Liver (tissue), 9 donors: ENCODE measurements around the gene SLC1A5. TPM values are rescaled to one million over a fixed set of nuclear protein-coding genes. Genes with fewer than 3 reads are reported as not detected.

Experiments
- DNase-seq: peaks from one replicate; pipeline ENCODE4 v3.0.0-alpha.2; 2017; ENCODE audit warnings: low spot score
- H3K27ac ChIP-seq, 2 donors: one replicate each; pipeline ENCODE4 v1.7.0; 2013; ENCODE audit warnings: inconsistent platforms in 2 of 2, low read length in 2 of 2, control low read depth in 1 of 2, low read depth in 1 of 2, mild to moderate bottlenecking in 1 of 2
- H3K27me3 ChIP-seq, 4 donors: one replicate each; pipeline versions ENCODE4 v1.6.1 to v1.7.0; 2013; ENCODE audit warnings: low read length in 3 of 4, inconsistent platforms in 1 of 4, mild to moderate bottlenecking in 1 of 4, moderate library complexity in 1 of 4; ENCODE audit not compliant: control insufficient read depth in 4 of 4, insufficient read depth in 4 of 4
- H3K36me3 ChIP-seq, 4 donors: one replicate each; pipeline versions ENCODE4 v1.6.1 to v1.7.0; 2013; ENCODE audit warnings: low read length in 3 of 4, mild to moderate bottlenecking in 3 of 4, low read depth in 1 of 4, moderate library complexity in 1 of 4; ENCODE audit not compliant: control insufficient read depth in 4 of 4, insufficient read depth in 3 of 4
- H3K4me1 ChIP-seq, 4 donors: one replicate each; pipeline versions ENCODE4 v1.6.1 to v1.7.0; 2013; ENCODE audit warnings: low read length in 3 of 4, mild to moderate bottlenecking in 3 of 4, moderate library complexity in 1 of 4; ENCODE audit not compliant: control insufficient read depth in 4 of 4, insufficient read depth in 4 of 4
- H3K4me3 ChIP-seq, 3 donors: one replicate each; pipeline versions ENCODE4 v1.6.1 to v1.7.0; 2013; ENCODE audit warnings: low read length in 3 of 3, control low read depth in 1 of 3, low read depth in 1 of 3, mild to moderate bottlenecking in 1 of 3
- H3K9ac ChIP-seq, 2 donors: one replicate each; pipeline ENCODE4 v1.7.0; 2013; ENCODE audit warnings: low read length in 2 of 2, mild to moderate bottlenecking in 2 of 2, moderate library complexity in 2 of 2, control low read depth in 1 of 2, low read depth in 1 of 2
- H3K9me3 ChIP-seq, 4 donors: one replicate each; pipeline versions ENCODE4 v1.6.1 to v1.7.0; 2013; ENCODE audit warnings: low read length in 3 of 4; ENCODE audit not compliant: control insufficient read depth in 4 of 4
- EGR1 ChIP-seq, 2 donors: IDR thresholded peaks; 2 replicates each; pipeline ENCODE4 v1.6.1; 2016 to 2018; ENCODE audit warnings: antibody characterized with exemption in 2 of 2, low read depth in 2 of 2
- FOXA1 ChIP-seq: IDR thresholded peaks from 2 replicates; pipeline ENCODE4 v1.6.1; 2016; ENCODE audit warnings: antibody characterized with exemption
- HNF4A ChIP-seq, 2 donors: conservative IDR thresholded peaks; 2 replicates each; pipeline ENCODE4 v1.6.1; 2016; ENCODE audit warnings: antibody characterized with exemption in 2 of 2, mild to moderate bottlenecking in 2 of 2
- JUND ChIP-seq, 2 donors: IDR thresholded peaks; 2 replicates each; pipeline ENCODE4 v1.6.1; 2016; ENCODE audit warnings: antibody characterized with exemption in 2 of 2
- MAX ChIP-seq: IDR thresholded peaks from 2 replicates; pipeline ENCODE4 v1.6.1; 2016; ENCODE audit warnings: antibody characterized with exemption
- NR2F2 ChIP-seq: IDR thresholded peaks from 2 replicates; pipeline ENCODE4 v1.6.1; 2016; ENCODE audit warnings: antibody characterized with exemption
- RAD21 ChIP-seq, 2 donors: IDR thresholded peaks; 2 replicates each; pipeline ENCODE4 v1.6.1; 2016; ENCODE audit warnings: antibody characterized with exemption in 2 of 2, mild to moderate bottlenecking in 2 of 2
- REST ChIP-seq: IDR thresholded peaks from 2 replicates; pipeline ENCODE4 v1.6.1; 2016; ENCODE audit warnings: antibody characterized with exemption, mild to moderate bottlenecking
- RXRA ChIP-seq, 2 donors: IDR thresholded peaks; 2 replicates each; pipeline ENCODE4 v1.6.1; 2017 to 2018; ENCODE audit warnings: antibody characterized with exemption in 2 of 2, mild to moderate bottlenecking in 1 of 2
- TAF1 ChIP-seq: conservative IDR thresholded peaks from 2 replicates; pipeline ENCODE4 v1.6.1; 2016; ENCODE audit warnings: antibody characterized with exemption, mild to moderate bottlenecking
- YY1 ChIP-seq: IDR thresholded peaks from 2 replicates; pipeline ENCODE4 v1.6.1; 2016; ENCODE audit warnings: antibody characterized with exemption, mild to moderate bottlenecking
- ZBTB33 ChIP-seq: IDR thresholded peaks from 2 replicates; pipeline ENCODE4 v1.6.1; 2016; ENCODE audit warnings: antibody characterized with exemption
- WGBS: extraction: QIAGEN DNeasy Blood & Tissue Kit; methylation state at CpG from one replicate; pipeline ENCODE4 v1.1.7; 2013; 5-methylcytosine and 5-hydroxymethylcytosine counted together
- polyA plus RNA-seq, 2 donors: library from polyadenylated mRNA; stranded (reverse) in 1 of 2; unstranded in 1 of 2; fragments of 200-250 nt in 1 of 2; fragments of >200 nt in 1 of 2; fragmentation: Nextera tagmentation in 1 of 2; extraction: Ambion mirVana in 1 of 2; gene quantifications; one replicate each; pipeline versions ENCODE4 v1.2.1 to v1.2.3, GENCODE V29; 2013 to 2015
- total RNA-seq, 2 donors: library from RNA; depleted of rRNA; stranded (reverse); fragments of >200 nt; gene quantifications; one replicate each; pipeline ENCODE4 v1.2.3, GENCODE V29; 2014
- TF ChIP-seq, protein P1 (sequence below): IDR thresholded peaks from 2 replicates; pipeline ENCODE4 v1.6.1; 2016; ENCODE audit warnings: antibody characterized with exemption
- TF ChIP-seq, protein P2 (sequence below): fragments of 150-350 bp; IDR thresholded peaks from 2 replicates; pipeline ENCODE4 v1.5.1; 2017; ENCODE audit warnings: improper control_type of control experiment, low read depth, low read length; ENCODE audit not compliant: missing input control
- donor health status: healthy.
- donor health status: healthy.
- donor health status: healthy.
- donor health status: healthy.
- donor health status: healthy.

SLC1A5 gene
- total and polyA plus RNA-seq, 4 donors: 1.5 to 90.8 (median 6.1) TPM

GRCh38 chr19:46828484-46828883, 40.1 kb upstream of the SLC1A5 start:
- Histone ChIP-seq H3K4me3 (no peak overlapping the region), H3K27me3 (no peaks in the 10 kb centered on the region), H3K27ac (no peak overlapping the region), H3K9me3 (no peaks in the 10 kb centered on the region), H3K4me1 (no peaks in the 10 kb centered on the region), H3K9ac (no peak overlapping the region), H3K36me3 (no peaks in the 10 kb centered on the region)
- WGBS: 87% methylated on average over 5 of the region's 5 CpGs
- TF ChIP-seq FOXA1 (no peak), TAF1 (no peak), JUND (IDR thresholded peaks at IDR 0.05) (no peak), HNF4A (conservative IDR thresholded peaks at IDR 0.05) (no peak), RAD21 (IDR thresholded peaks at IDR 0.05) (no peak), MAX (no peak), REST (no peak)
- TF ChIP-seq, protein P1, sequence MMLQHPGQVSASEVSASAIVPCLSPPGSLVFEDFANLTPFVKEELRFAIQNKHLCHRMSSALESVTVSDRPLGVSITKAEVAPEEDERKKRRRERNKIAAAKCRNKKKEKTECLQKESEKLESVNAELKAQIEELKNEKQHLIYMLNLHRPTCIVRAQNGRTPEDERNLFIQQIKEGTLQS: no peak
- no peak for DNase-seq

DNA sequence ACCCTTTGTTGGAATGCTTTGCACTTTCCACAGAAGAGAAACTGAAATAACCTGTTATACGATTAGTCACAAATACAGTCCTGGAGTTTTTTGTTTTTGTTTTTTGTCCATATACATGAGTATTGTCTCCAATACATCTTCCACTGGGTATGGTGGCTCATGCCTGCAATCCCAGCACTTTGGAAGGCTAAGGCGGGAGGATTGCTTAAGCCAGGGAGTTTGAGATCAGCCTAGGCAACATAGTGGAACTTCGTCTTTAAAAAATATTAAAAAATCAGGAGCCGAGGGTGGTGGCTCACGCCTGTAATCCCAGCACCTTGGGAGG, 37.3 kb upstream of the SLC1A5 start:
- Histone ChIP-seq H3K9ac (no peak overlapping the region), H3K9me3 (no peaks in the 10 kb centered on the region), H3K27ac (no peak overlapping the region), H3K36me3 (no peaks in the 10 kb centered on the region), H3K27me3 (no peaks in the 10 kb centered on the region), H3K4me3 (no peak overlapping the region), H3K4me1 (no peaks in the 10 kb centered on the region)
- TF ChIP-seq EGR1 (IDR thresholded peaks at IDR 0.05; ENCODE audit: low read depth in 2 of 2) (no peak), TAF1 (no peak), HNF4A (conservative IDR thresholded peaks at IDR 0.05) (no peak), NR2F2 (no peak), RAD21 (IDR thresholded peaks at IDR 0.05) (no peak)
- DNase-seq: no peak
- WGBS: 92% methylated on average over 5 of the region's 5 CpGs

- Histone ChIP-seq H3K36me3 (no peaks in the 10 kb centered on the region), H3K4me3 (no peak overlapping the region), H3K4me1 (no peaks in the 10 kb centered on the region), H3K9me3 (no peaks in the 10 kb centered on the region), H3K9ac (no peak overlapping the region), H3K27ac (no peak overlapping the region), H3K27me3 (no peaks in the 10 kb centered on the region)
- TF ChIP-seq RXRA (IDR thresholded peaks at IDR 0.05) (no peak), ZBTB33 (no peak), REST (no peak), RAD21 (IDR thresholded peaks at IDR 0.05) (peak in 1 of 2 donors; percentile 12), YY1 (no peak), JUND (IDR thresholded peaks at IDR 0.05) (no peak)
- TF ChIP-seq, protein P2, sequence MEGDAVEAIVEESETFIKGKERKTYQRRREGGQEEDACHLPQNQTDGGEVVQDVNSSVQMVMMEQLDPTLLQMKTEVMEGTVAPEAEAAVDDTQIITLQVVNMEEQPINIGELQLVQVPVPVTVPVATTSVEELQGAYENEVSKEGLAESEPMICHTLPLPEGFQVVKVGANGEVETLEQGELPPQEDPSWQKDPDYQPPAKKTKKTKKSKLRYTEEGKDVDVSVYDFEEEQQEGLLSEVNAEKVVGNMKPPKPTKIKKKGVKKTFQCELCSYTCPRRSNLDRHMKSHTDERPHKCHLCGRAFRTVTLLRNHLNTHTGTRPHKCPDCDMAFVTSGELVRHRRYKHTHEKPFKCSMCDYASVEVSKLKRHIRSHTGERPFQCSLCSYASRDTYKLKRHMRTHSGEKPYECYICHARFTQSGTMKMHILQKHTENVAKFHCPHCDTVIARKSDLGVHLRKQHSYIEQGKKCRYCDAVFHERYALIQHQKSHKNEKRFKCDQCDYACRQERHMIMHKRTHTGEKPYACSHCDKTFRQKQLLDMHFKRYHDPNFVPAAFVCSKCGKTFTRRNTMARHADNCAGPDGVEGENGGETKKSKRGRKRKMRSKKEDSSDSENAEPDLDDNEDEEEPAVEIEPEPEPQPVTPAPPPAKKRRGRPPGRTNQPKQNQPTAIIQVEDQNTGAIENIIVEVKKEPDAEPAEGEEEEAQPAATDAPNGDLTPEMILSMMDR: no peak
- WGBS: 85% methylated on average over 21 of the region's 21 CpGs
- DNase-seq: no peak
These were observed 36.7 kb upstream of the SLC1A5 start for GRCh38 chr19:46824890-46825730.
